ENCODE measurements around the gene ITPK1. TPM values are rescaled to one million over a fixed set of nuclear protein-coding genes. Genes with fewer than 3 reads are reported as not detected.

Gene ITPK1
- total and polyA plus RNA-seq, 10 of the 15 experiments (the other 5 are each of a cell fraction or from before 2014, with no cell fraction given) = 1.3 to 73.2 (median 27.0) TPM

- intact Hi-C loops (cut with micrococcal nuclease; ENCODE audit: unreplicated experiment) = no loop called here
Observed at GRCh38 chr14:93102141-93102540, 13.6 kb downstream of the ITPK1 start.

More at GRCh38 chr14:93102141-93102540, 13.6 kb downstream of the ITPK1 start:
- no peak for FAIRE-seq
- no peaks in the 10 kb centered on the region for H4K20me1 ChIP-seq (ENCODE audit: control insufficient read depth, insufficient read depth)
- H2AFZ ChIP-seq (ENCODE audit: control insufficient read depth, low read depth, low read length) = no peak overlapping the region
- ChIA-PET POLR2A (no interaction called here), SMC1A (ENCODE audit: uncharacterized antibody, unreplicated experiment) (interaction anchor here (0.8 to 3.3 kb wide), 2 partner anchors 12 to 21 kb away, joined by 3 to 18 read pairs; no protein-coding TSS in a partner anchor), RAD21 (ENCODE audit: unreplicated experiment) (interaction anchor here (1.3 kb wide), 1 partner anchor 11 kb away, joined by 3 read pairs; no protein-coding TSS in a partner anchor), CTCF (interaction anchor here (1.1 to 6.1 kb wide), 2 partner anchors 12 to 41 kb away, joined by 3 to 53 read pairs; partner anchors contain the start of gene ITPK1)
- no TSS peak for BruUV-seq (replicated peaks)
- H3K4me1 ChIP-seq (ENCODE audit: control insufficient read depth, insufficient read depth, low read length) = peaks cover 22% of the 10 kb centered on the region
- no peak overlapping the region for H3K27ac ChIP-seq (ENCODE audit: control insufficient read depth, insufficient read depth)
- peaks cover 38% of the 10 kb centered on the region for H3K79me2 ChIP-seq (ENCODE audit: control insufficient read depth, insufficient read depth, low read length)
- no peaks in the 10 kb centered on the region for H3K9me3 ChIP-seq (replicated peaks; ENCODE audit: control insufficient read depth, insufficient read depth, low read length)
- no peak overlapping the region for H3K9ac ChIP-seq (ENCODE audit: control insufficient read depth, insufficient read depth, low read length)
- peaks cover 0 to 1% of the 10 kb centered on the region in 2 experiments; a peak in 2 of 4 replicates for H3K36me3 ChIP-seq (ENCODE audit: control insufficient read depth in 2 of 2, insufficient read depth in 2 of 2, low read length in 1 of 2)
- in situ Hi-C loops (cut with MboI) = no loop called here
- no peak for TF ChIP-seq TCF7 (IDR thresholded peaks at IDR 0.05; ENCODE audit: borderline replicate concordance)
- TF ChIP-seq BHLHE40 (IDR thresholded peaks at IDR 0.05; ENCODE audit: borderline replicate concordance in 1 of 2, low read depth in 2 of 2, low read length in 1 of 2) = no peak
- no peak for TF ChIP-seq ZBTB4 (CRISPR knock-in tag; IDR thresholded peaks at IDR 0.05)
- TF ChIP-seq EP300 (IDR thresholded peaks at IDR 0.05; ENCODE audit: borderline replicate concordance in 1 of 2, control insufficient read depth in 1 of 2, low read depth in 2 of 2, low read length in 2 of 2) = no peak
- TF ChIP-seq SREBF2 (IDR thresholded peaks at IDR 0.05; ENCODE audit: low read length) = no peak
- TF ChIP-seq FOS (IDR thresholded peaks at IDR 0.05; ENCODE audit: borderline replicate concordance, extremely low read depth, insufficient read length) = no peak
- no peak for TF ChIP-seq JUND (IDR thresholded peaks at IDR 0.05; ENCODE audit: low read depth, low read length)
- no peak for TF ChIP-seq NFIC (IDR thresholded peaks at IDR 0.05; ENCODE audit: low read depth, low read length)
- no peak for TF ChIP-seq HDAC6 (IDR thresholded peaks at IDR 0.05; ENCODE audit: unreplicated experiment)
- TF ChIP-seq MYC (IDR thresholded peaks at IDR 0.05; ENCODE audit: insufficient read depth, insufficient read length, insufficient replicate concordance, low read length, severe bottlenecking) = no peak
- TF ChIP-seq WRNIP1 (IDR thresholded peaks at IDR 0.05; ENCODE audit: borderline replicate concordance, low read depth, low read length) = no peak
- no peak for TF ChIP-seq USF1 (IDR thresholded peaks at IDR 0.05; ENCODE audit: borderline replicate concordance, extremely low read length, insufficient read depth, low read depth, low read length)
- TF ChIP-seq POLR2AphosphoS2 (IDR thresholded peaks at IDR 0.05; ENCODE audit: low read depth, low read length) = no peak
- TF ChIP-seq SRF (IDR thresholded peaks at IDR 0.05; ENCODE audit: low read depth in 2 of 2, low read length in 2 of 2) = no peak
- no peak for ATAC-seq
- WGBS (ENCODE audit: insufficient coverage, insufficient replicate concordance, low lambda C conversion rate, missing lambda C conversion rate) = 87% methylated on average over 10 of the region's 10 CpGs
- no peak overlapping the region for H3K4me3 ChIP-seq
- no peak for DNase-seq (ENCODE audit: low read depth, low spot score)
- H3K27me3 ChIP-seq (replicated peaks in 1 of 2; ENCODE audit: control insufficient read depth in 2 of 2, insufficient read depth in 2 of 2, low read length in 1 of 2) = no peaks in the 10 kb centered on the region
- H3K4me2 ChIP-seq (ENCODE audit: control insufficient read depth, insufficient read depth) = no peak overlapping the region

Measured in GM12878 (cell line).